Coronary artery (tissue), 2 donors: Measurements from ENCODE around the gene TYMP.

ENCODE experiments used
- DNase-seq: peaks from one replicate; pipeline ENCODE4 v3.0.0-alpha.2; 2017; ENCODE audit warnings: low spot score
- H3K27ac ChIP-seq, 2 donors: fragments of 200-600 bp; sonication (generic); one replicate each; pipeline ENCODE4 v1.5.1; 2016 to 2019
- H3K4me3 ChIP-seq: fragments of 200-600 bp; sonication (generic); 2 replicates; pipeline ENCODE4 v1.5.1; 2016; ENCODE audit warnings: mild to moderate bottlenecking, moderate library complexity
- CTCF ChIP-seq: fragments of 200-600 bp; sonication (generic); IDR thresholded peaks from one replicate; pipeline ENCODE4 v1.5.1; 2019; ENCODE audit warnings: antibody characterized with exemption

The TYMP gene

GRCh38 chr22:50569896-50570535 lies 40.2 kb upstream of the TYMP start:
- no peak for TF ChIP-seq CTCF
- no peak for DNase-seq

GRCh38 chr22:50569041-50569459 lies 39.2 kb upstream of the TYMP start:
- no peak for TF ChIP-seq CTCF
- no peak overlapping the region for H3K4me3 ChIP-seq
- H3K27ac ChIP-seq = no peak overlapping the region
- no peak for DNase-seq

More at GRCh38 chr22:50569896-50570535, 40.2 kb upstream of the TYMP start:
- H3K27ac ChIP-seq = no peak overlapping the region
- no peak overlapping the region for H3K4me3 ChIP-seq

GRCh38 chr22:50568626-50569025 lies 38.8 kb upstream of the TYMP start:
- TF ChIP-seq CTCF = no peak
- no peak overlapping the region for H3K27ac ChIP-seq
- no peak overlapping the region for H3K4me3 ChIP-seq
- DNase-seq = no peak

GRCh38 chr22:50567721-50568252 lies 38.0 kb upstream of the TYMP start:
- H3K4me3 ChIP-seq = no peak overlapping the region
- H3K27ac ChIP-seq = no peak overlapping the region
- no peak for DNase-seq
- TF ChIP-seq CTCF = no peak

- Histone ChIP-seq H3K27ac (no peak overlapping the region), H3K4me3 (no peak overlapping the region)
- DNase-seq = no peak
- TF ChIP-seq CTCF = no peak
Observed at GRCh38 chr22:50564289-50564688, 34.5 kb upstream of the TYMP start.

GRCh38 chr22:50563413-50564160 lies 33.8 kb upstream of the TYMP start:
- H3K27ac ChIP-seq = peak overlapping the region in 1 of 2 donors; percentile 49
- no peak for TF ChIP-seq CTCF

More at GRCh38 chr22:50563413-50564160, 33.8 kb upstream of the TYMP start:
- DNase-seq = no peak
- H3K4me3 ChIP-seq = peak overlapping the region; percentile 75
